GM04504 (cell line): Measurements from ENCODE around the gene TNKS2.
A peak's percentile ranks its signal among the peaks of the same experiment; 100 is the strongest.

Experiments
- DNase-seq: peaks from one replicate; pipeline ENCODE4 v3.0.0-alpha.2; 2012; ENCODE audit warnings: low read depth

The TNKS2 gene

DNA sequence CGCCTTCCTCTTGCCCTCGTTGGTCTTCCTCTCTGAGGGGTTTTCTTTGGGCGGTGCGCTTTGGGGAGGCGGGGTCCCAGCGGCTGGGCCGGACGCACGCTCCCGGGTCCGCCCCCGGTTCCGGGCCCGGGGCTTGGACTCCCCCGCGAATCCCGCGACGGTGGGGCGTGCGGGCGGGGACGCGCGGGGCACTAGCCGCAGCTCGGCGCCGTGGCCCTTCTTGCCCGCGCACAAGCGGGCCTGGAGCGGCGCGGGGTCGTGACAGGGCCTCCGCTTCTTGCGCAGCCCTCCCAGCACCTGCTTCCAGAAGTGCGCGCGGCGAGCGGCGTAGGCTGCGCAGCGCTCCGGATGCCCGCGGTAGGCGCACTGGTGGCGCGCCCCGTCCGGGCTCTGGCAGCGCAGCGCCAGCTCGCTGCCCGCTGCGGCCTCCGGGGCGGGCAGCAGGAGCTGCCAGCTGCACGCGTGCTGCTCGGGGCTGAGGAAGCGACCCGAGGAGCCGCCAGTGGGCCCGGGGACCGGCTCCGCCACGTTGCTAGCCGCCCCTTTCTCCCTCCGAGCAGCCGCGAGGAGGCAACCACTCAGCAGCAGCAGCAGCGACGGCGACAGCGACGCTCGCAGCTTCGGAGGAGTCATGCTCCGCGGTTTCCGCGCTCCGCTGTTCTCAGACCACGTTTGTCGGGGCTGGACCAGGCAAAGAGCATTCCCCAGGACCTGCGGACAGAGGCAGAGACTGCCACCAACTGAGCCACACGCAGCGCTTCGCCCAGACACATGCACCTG lies 110.3 kb downstream of the TNKS2 start:
- peak; percentile 34 for DNase-seq

DNA sequence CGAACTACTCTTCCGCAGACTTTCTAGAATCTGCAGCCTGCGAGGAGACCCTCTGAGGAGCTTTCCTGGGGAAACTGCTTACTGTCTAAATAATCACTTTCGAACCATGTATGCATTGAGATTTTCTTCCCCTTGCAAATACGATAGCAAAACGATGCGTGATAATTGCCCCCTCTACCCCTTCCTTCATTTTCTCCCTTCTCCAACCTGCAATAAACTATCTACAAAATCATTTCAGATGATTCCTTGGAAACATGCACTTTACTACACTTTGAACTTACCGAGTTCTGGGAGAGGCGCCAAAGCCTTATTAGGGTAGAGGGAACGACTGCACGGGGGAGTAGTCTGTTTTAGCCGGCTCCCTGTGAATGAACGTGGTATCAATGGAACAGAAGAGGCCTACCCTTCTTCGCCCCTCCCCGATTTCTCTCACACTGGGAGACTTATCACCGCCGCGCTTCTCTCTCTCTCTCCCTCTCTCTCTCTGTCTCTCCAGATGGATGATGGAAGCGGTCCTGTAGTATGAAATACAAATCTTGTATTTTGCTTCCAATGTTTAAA lies 111.0 kb downstream of the TNKS2 start, which contains the start of gene FGFBP3:
Gene FGFBP3 (minus strand): TSS at position 370 of the 561 bp plus-strand sequence. CDS start 517 bp downstream, outside the sequence.
- DNase-seq, result no peak

DNA sequence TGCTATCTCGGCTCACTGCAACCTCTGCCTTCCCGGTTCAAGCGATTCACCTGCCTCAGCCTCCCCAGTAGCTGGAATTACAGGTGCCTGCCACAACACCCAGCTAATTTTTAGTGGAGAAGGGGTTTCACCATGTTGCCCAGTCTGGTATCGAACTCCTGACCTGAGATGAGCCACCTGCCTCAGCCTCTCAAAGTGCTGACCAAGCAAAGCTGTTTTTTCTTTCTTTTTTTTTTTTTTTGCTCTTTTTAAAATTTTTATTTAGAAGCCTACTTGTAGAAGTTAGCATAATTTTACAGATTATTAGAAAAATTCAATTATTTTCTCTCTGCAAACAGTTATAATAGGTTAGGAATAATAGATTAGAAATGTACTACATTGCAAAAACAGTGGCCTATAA lies 112.2 kb downstream of the TNKS2 start:
- DNase-seq, result no peak
